Cardiac muscle cell (in vitro differentiated cells and primary cell): ENCODE results near the gene LZTS2. TPM values are rescaled to one million over a fixed set of nuclear protein-coding genes. Genes with fewer than 3 reads are reported as not detected.

Source experiments
- DNase-seq, 2 donors: peaks; one replicate each; pipeline versions ENCODE4 v3.0.0 to v3.0.0-alpha.2; 2010 to 2017; ENCODE audit warnings: low read depth in 1 of 2, low spot score in 1 of 2
- H3K27ac ChIP-seq: fragments of 200-600 bp; sonication (generic); 2 replicates; pipeline ENCODE4 v1.5.1; 2016
- H3K27me3 ChIP-seq: fragments of 200-600 bp; sonication (generic); 2 replicates; pipeline ENCODE4 v1.6.0; 2016; ENCODE audit warnings: control low read depth
- H3K36me3 ChIP-seq: fragments of 200-600 bp; sonication (generic); 2 replicates; pipeline ENCODE4 v1.5.1; 2016; ENCODE audit warnings: control low read depth
- H3K4me1 ChIP-seq: fragments of 200-600 bp; sonication (generic); 2 replicates; pipeline ENCODE4 v1.8.1; 2017; ENCODE audit warnings: low read depth, mild to moderate bottlenecking, mixed run types
- H3K4me3 ChIP-seq: fragments of 200-600 bp; sonication (generic); 2 replicates; pipeline ENCODE4 v1.5.1; 2016; ENCODE audit warnings: mild to moderate bottlenecking
- H3K9me3 ChIP-seq: fragments of 200-600 bp; sonication (generic); 2 replicates; pipeline ENCODE4 v1.5.1; 2017; ENCODE audit warnings: low read depth, mild to moderate bottlenecking, control low read depth
- polyA plus RNA-seq: library from polyadenylated mRNA; unstranded; fragments of >200 nt; fragmentation: Nextera tagmentation; extraction: Ambion mirVana; gene quantifications from 2 replicates; pipeline ENCODE4 v1.2.1, GENCODE V29; 2016
- total RNA-seq: library from RNA; depleted of rRNA; stranded (reverse); fragments of >200 nt; gene quantifications from 2 replicates; pipeline ENCODE4 v1.2.3, GENCODE V29; 2016
- TF ChIP-seq, protein P1 (sequence below): IDR thresholded peaks from 2 replicates; pipeline ENCODE4 v1.5.1; 2012; ENCODE audit warnings: low read depth, mild to moderate bottlenecking, low read length

LZTS2 gene
- total and polyA plus RNA-seq, 2 experiments from 2014 or later, result 128 to 168 TPM

DNA sequence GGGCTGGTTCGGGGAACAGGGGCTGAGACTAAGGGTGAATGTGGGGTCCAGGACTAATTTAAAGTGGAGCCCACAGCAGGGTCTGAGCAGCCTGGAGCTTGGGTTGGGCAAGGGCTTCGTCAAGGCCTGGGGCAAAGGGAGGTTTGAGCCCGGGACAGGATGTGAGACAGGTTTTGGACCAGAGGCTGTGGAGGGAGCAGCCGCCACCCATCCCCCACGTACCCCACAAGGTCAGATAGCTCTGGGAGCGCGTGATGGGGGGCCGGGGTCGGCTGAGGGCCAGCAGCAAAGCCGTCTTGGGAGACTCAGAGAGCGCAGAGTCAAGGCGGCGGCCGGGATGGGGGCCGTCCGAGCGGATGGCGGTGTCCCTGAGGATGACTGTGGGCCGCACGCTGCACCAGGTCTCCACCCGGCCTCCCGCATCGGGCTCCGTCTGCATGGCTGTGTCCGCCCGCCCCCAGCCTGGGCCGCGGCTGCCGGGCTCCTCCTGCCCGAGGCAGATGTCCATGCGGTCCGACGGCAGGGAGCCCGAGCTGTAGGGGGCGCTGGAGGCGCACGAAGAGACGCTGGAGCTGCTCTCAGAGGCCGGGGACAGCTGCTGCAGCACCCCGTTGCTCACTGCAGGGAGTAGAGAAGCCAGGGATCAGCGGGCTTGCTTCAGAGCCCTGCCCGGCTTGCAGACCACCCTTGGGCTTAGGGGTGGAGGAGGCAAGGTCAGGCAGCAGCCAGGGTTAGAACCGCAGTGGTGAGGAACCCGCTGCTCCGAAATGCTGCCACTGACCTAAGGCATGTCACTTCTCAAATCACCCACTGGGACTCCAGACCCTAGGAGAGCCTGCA lies 19.2 kb downstream of the LZTS2 start:
- Histone ChIP-seq H3K27me3 (peaks cover 20% of the 10 kb centered on the region), H3K9me3 (no peaks in the 10 kb centered on the region), H3K4me1 (peaks cover 3% of the 10 kb centered on the region), H3K27ac (no peak overlapping the region), H3K4me3 (no peak overlapping the region), H3K36me3 (no peaks in the 10 kb centered on the region)
- peak; percentile 87 to 89 for DNase-seq
- TF ChIP-seq, protein P1, sequence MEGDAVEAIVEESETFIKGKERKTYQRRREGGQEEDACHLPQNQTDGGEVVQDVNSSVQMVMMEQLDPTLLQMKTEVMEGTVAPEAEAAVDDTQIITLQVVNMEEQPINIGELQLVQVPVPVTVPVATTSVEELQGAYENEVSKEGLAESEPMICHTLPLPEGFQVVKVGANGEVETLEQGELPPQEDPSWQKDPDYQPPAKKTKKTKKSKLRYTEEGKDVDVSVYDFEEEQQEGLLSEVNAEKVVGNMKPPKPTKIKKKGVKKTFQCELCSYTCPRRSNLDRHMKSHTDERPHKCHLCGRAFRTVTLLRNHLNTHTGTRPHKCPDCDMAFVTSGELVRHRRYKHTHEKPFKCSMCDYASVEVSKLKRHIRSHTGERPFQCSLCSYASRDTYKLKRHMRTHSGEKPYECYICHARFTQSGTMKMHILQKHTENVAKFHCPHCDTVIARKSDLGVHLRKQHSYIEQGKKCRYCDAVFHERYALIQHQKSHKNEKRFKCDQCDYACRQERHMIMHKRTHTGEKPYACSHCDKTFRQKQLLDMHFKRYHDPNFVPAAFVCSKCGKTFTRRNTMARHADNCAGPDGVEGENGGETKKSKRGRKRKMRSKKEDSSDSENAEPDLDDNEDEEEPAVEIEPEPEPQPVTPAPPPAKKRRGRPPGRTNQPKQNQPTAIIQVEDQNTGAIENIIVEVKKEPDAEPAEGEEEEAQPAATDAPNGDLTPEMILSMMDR, result peak; percentile 80

DNA sequence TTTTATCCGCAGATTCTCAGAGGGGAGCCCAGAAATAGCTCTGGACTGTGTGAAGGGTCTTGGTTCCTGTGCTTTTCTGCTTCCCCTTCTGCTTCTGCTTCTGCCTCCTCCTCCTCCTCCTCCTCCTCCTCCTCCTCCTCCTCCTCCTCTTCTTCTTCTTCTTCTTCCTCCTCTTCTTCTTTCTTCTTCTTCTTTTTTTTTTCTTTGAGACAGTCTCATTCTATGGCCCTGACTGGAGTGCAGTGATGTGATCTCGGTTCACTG lies 19.8 kb downstream of the LZTS2 start:
- Histone ChIP-seq H3K27me3 (peaks cover 20% of the 10 kb centered on the region), H3K36me3 (no peaks in the 10 kb centered on the region), H3K4me3 (no peak overlapping the region), H3K4me1 (peaks cover 3% of the 10 kb centered on the region), H3K9me3 (no peaks in the 10 kb centered on the region), H3K27ac (no peak overlapping the region)
- TF ChIP-seq, protein P1, result no peak
- DNase-seq, result no peak

DNA sequence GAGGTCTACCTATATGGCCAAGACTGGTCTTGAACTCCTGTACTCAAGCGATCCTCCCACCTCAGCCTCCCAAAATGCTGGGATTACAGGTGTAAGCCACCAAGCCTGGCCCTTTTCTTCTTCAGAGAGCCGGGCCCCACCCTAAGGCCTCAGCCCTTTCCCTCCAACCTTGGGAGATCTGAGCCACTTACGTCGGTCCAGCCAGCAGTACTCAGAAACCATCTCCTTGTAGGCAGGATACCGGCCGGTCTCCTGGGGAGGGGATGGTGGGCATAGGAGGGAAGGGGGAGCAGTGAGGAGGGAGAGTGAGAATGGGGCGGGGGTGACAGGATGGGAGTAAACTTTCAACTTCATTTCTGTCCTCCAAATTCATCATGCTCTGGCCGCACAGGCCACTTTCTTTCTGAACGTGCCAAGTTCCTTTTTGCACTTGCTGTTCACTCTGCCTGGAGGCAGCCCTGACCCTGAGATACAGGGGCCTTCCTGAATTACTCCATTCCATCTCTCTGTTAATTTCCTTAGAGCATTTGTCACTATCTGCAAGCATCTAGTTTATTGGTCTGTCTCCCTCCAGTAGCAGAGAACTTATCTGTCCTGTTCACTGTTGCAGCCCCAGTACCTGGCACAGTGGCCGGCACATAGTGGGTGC lies 20.9 kb downstream of the LZTS2 start:
- Histone ChIP-seq H3K27ac (no peak overlapping the region), H3K4me3 (no peak overlapping the region), H3K36me3 (no peaks in the 10 kb centered on the region), H3K4me1 (peaks cover 3% of the 10 kb centered on the region), H3K9me3 (no peaks in the 10 kb centered on the region), H3K27me3 (peaks cover 20% of the 10 kb centered on the region)
- no peak for DNase-seq
- TF ChIP-seq, protein P1, result no peak

DNA sequence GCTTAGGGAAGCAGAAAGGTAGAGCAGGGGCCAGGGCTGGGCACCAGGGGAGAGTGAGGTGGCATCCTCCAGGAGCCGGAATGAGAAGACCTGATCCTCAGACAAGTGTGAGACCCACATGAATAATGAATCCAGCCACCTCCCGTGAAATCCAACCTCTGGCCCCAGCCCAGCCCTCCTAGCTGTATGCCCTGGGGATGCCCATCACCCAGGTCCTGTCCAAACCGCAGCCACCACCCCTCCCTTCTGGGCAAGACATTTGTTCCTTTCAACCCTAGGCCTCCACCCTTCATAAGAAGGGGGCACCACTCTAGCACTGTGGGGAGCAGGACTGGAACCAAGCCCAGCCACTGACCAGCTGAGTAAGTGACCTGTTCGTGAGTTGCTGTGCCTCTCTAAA lies 21.6 kb downstream of the LZTS2 start:
- Histone ChIP-seq H3K9me3 (no peaks in the 10 kb centered on the region), H3K4me1 (peaks cover 3% of the 10 kb centered on the region), H3K27ac (no peak overlapping the region), H3K36me3 (no peaks in the 10 kb centered on the region), H3K27me3 (peaks cover 20% of the 10 kb centered on the region), H3K4me3 (no peak overlapping the region)
- DNase-seq, result no peak
- TF ChIP-seq, protein P1, result no peak

DNA sequence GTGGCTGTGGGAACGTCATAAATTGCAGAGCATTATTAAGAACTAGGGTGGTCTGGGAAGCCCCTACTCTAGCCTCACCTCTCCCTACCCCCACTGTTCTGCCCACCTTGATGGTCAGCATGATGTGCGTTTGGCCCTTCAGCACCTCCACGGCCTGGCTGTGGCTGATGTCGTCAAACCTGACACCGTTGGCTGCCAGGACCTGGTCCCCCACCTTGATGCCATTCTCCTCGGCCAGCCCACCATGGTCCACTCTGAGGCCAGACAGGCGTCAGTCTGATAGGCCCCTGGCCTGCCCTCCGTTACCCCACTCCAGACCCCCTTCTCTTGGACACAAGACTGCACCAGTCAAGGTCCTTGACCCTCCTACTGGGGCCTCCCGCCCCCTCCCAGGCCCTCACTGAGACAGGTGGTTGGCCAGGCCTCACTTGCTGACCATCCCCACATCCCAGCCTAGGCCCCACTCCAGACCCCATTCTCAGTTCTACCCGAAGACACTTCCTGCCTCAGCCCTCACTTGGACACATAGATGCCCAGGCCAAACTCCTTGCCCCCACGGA lies 22.2 kb downstream of the LZTS2 start:
- Histone ChIP-seq H3K27me3 (peaks cover 20% of the 10 kb centered on the region), H3K27ac (no peak overlapping the region), H3K4me3 (no peak overlapping the region), H3K4me1 (peaks cover 9% of the 10 kb centered on the region), H3K9me3 (no peaks in the 10 kb centered on the region), H3K36me3 (no peaks in the 10 kb centered on the region)
- TF ChIP-seq, protein P1, result no peak
- DNase-seq, result no peak
